GM12878 (cell line): Measurements from ENCODE around the gene PARN. TPM values are rescaled to one million over a fixed set of nuclear protein-coding genes. Genes with fewer than 3 reads are reported as not detected.
A peak's percentile ranks its signal among the peaks of the same experiment; 100 is the strongest.

Experiments
- ATAC-seq: fragments of 200-7000 bp; cut with Tn5 transposase; 3 replicates; pipeline ENCODE4 v1.9.1; 2020; ENCODE audit warnings: mild to moderate bottlenecking, moderate library complexity
- BruUV-seq: library from RNA; stranded (reverse); fragments of 400-500 nt; replicated peaks from 2 replicates; lab custom pipeline; 2021; lab: Mats Ljungman, UMichigan
- CTCF ChIA-PET: fragments of 300-600 bp; sonication (Branson Sonifier 250); formaldehyde crosslinking; extraction: SDS; loops from one replicate; lab custom pipeline; 2021; ENCODE audit warnings: inconsistent platforms; lab: Yijun Ruan, JAX
- POLR2A ChIA-PET: fragments of 350-600 bp; formaldehyde crosslinking; extraction: SDS; loops from one replicate; lab custom pipeline; 2021; ENCODE audit warnings: inconsistent platforms; lab: Charles Lee
- RAD21 ChIA-PET: fragments of 300-600 bp; sonication (Branson Sonifier 250); formaldehyde crosslinking; loops from one replicate; lab custom pipeline; 2023; ENCODE audit warnings: antibody characterized with exemption; ENCODE audit not compliant: unreplicated experiment; lab: Charles Lee
- SMC1A ChIA-PET: fragments of 300-600 bp; sonication (Branson Sonifier 250); formaldehyde crosslinking; loops from one replicate; lab custom pipeline; 2023; ENCODE audit not compliant: unreplicated experiment, uncharacterized antibody; lab: Charles Lee
- DNase-seq: peaks from one replicate; pipeline ENCODE4 v3.0.0-alpha.2; 2011; ENCODE audit warnings: low read depth, low spot score
- FAIRE-seq: peaks from 3 replicates; lab custom pipeline; 2011; peaks lifted over from hg19 to GRCh38; lab: Jason Lieb, UNC
- H2AFZ ChIP-seq: 2 replicates; pipeline ENCODE4 v1.6.0; 2011; ENCODE audit warnings: low read depth, low read length, control low read depth; ENCODE audit not compliant: control insufficient read depth
- H3K27ac ChIP-seq: 2 replicates; pipeline ENCODE4 v1.5.1; 2011; ENCODE audit warnings: control low read depth; ENCODE audit not compliant: control insufficient read depth, insufficient read depth
- H3K27me3 ChIP-seq, 2 experiments: replicated peaks in 1 of 2; 2 replicates each; pipeline versions ENCODE4 v1.6.0 to v1.6.1; 2011; ENCODE audit warnings: low read length in 1 of 2; ENCODE audit not compliant: control insufficient read depth in 2 of 2, insufficient read depth in 2 of 2
- H3K36me3 ChIP-seq, 2 experiments: 2 replicates each; pipeline ENCODE4 v1.5.1; 2011; ENCODE audit warnings: low read length in 1 of 2; ENCODE audit not compliant: control insufficient read depth in 2 of 2, insufficient read depth in 2 of 2
- H3K4me1 ChIP-seq: 2 replicates; pipeline ENCODE4 v1.6.1; 2011; ENCODE audit warnings: mild to moderate bottlenecking, low read length, moderate library complexity, mixed read lengths; ENCODE audit not compliant: control insufficient read depth, insufficient read depth
- H3K4me2 ChIP-seq: 2 replicates; pipeline ENCODE4 v1.6.0; 2011; ENCODE audit warnings: control low read depth; ENCODE audit not compliant: control insufficient read depth, insufficient read depth
- H3K4me3 ChIP-seq: fragments of 200-600 bp; sonication (generic); 2 replicates; pipeline ENCODE4 v1.5.1; 2016
- H3K79me2 ChIP-seq: 2 replicates; pipeline ENCODE4 v1.6.0; 2011; ENCODE audit warnings: low read length; ENCODE audit not compliant: control insufficient read depth, insufficient read depth
- H3K9ac ChIP-seq: 2 replicates; pipeline ENCODE4 v1.8.0; 2011; ENCODE audit warnings: low read length, control low read depth, mixed read lengths; ENCODE audit not compliant: control insufficient read depth, insufficient read depth
- H3K9me3 ChIP-seq: replicated peaks from 3 replicates; pipeline ENCODE4 v1.5.1; 2011; ENCODE audit warnings: mild to moderate bottlenecking, low read length; ENCODE audit not compliant: control insufficient read depth, insufficient read depth
- H4K20me1 ChIP-seq: 2 replicates; pipeline ENCODE4 v1.6.0; 2011; ENCODE audit not compliant: control insufficient read depth, insufficient read depth
- WGBS: methylation state at CpG from one replicate; pipeline ENCODE4 v1.1.6; 2016; ENCODE audit warnings: low lambda C conversion rate; ENCODE audit not compliant: insufficient replicate concordance, insufficient coverage; ENCODE audit errors: missing lambda C conversion rate; 5-methylcytosine and 5-hydroxymethylcytosine counted together
- in situ Hi-C: fragments of 300-500 bp; cut with MboI; formaldehyde crosslinking; loops from 9 replicates; pipeline ENCODE4 v1.14.3; 2018; ENCODE audit warnings: mixed read lengths
- intact Hi-C: fragments of 100-400 bp; cut with micrococcal nuclease; formaldehyde crosslinking; loops from one replicate; pipeline ENCODE4 v1.14.2; 2022; ENCODE audit not compliant: unreplicated experiment
- polyA plus RNA-seq, 11 experiments: library from polyadenylated mRNA; depleted of rRNA in 4 of 11; unstranded in 6 of 11; stranded (reverse) in 5 of 11; fragments of >200 nt; fragmentation: Nextera tagmentation in 4 of 11; fragmentation: Illumina TruSeq in 1 of 11; extraction: Ambion mirVana in 4 of 11; extraction: Trizol in 1 of 11; gene quantifications; 1 replicate in 1 of 11; 2 replicates in 10 of 11; pipeline versions ENCODE4 v1.2.1 to v1.2.3, GENCODE V29; 2011 to 2016; ENCODE audit warnings: inconsistent platforms in 2 of 11, missing spikeins in 2 of 11, low read depth in 1 of 11
- total RNA-seq, 4 experiments: library from RNA; depleted of rRNA in 3 of 4; stranded (reverse); fragments of >200 nt in 3 of 4; fragmentation: Illumina TruSeq in 1 of 4; extraction: Trizol in 1 of 4; gene quantifications; 2 replicates each; pipeline versions ENCODE4 v1.2.1 to v1.2.3, GENCODE V29; 2013 to 2021
- TF ChIP-seq, protein P1 (sequence below), 3 experiments: IDR thresholded peaks in 2 of 3; conservative IDR thresholded peaks in 1 of 3; 2 replicates each; pipeline ENCODE4 v1.5.1; 2011; ENCODE audit warnings: low read depth in 3 of 3, low read length in 3 of 3, mild to moderate bottlenecking in 3 of 3, control low read depth in 2 of 3, moderate library complexity in 2 of 3, inconsistent platforms in 1 of 3, mixed read lengths in 1 of 3; ENCODE audit not compliant: control insufficient read depth in 2 of 3, insufficient read depth in 1 of 3; ENCODE audit errors: extremely low read depth in 1 of 3
- TF ChIP-seq, protein P2 (sequence below): fragments of 450-650 bp; formaldehyde crosslinking; IDR thresholded peaks from 2 replicates; pipeline ENCODE4 v1.4.0; 2022; ENCODE audit warnings: mild to moderate bottlenecking, moderate library complexity

Gene PARN
- total and polyA plus RNA-seq, 10 of the 15 experiments (the other 5 are each of a cell fraction or from before 2014, with no cell fraction given) = 15.6 to 77.3 (median 47.7) TPM

- RAD21 ChIA-PET = interaction anchor here (1.4 kb wide), 1 partner anchor 12 kb away, joined by 4 read pairs; no protein-coding TSS in a partner anchor
- Histone ChIP-seq H3K27ac (no peak overlapping the region), H3K9me3 (no peaks in the 10 kb centered on the region; the same call in 2 of the 3 replicates), H3K4me1 (peaks cover 7% of the 10 kb centered on the region), H3K36me3 (peaks cover 3 to 9% of the 10 kb centered on the region in 2 experiments; a peak in 3 of 4 replicates), H3K79me2 (no peaks in the 10 kb centered on the region), H3K4me3 (no peak overlapping the region), H3K4me2 (no peak overlapping the region), H3K27me3 (no peaks in the 10 kb centered on the region), H2AFZ (no peak overlapping the region), H4K20me1 (no peaks in the 10 kb centered on the region), H3K9ac (no peak overlapping the region)
- WGBS = 95% methylated on average over 4 of the region's 4 CpGs
- in situ Hi-C loops = no loop called here
- DNase-seq (no peak), ATAC-seq (peak; percentile 88), FAIRE-seq (no peak)
- intact Hi-C loops = no loop called here
- SMC1A ChIA-PET = interaction anchor here (0.7 to 1.9 kb wide), 5 partner anchors 11 to 179 kb away, joined by 3 to 6 read pairs (median 3); no protein-coding TSS in a partner anchor
- CTCF ChIA-PET = no interaction called here
- BruUV-seq = no TSS peak
- POLR2A ChIA-PET = interaction anchor here (0.6 to 1.5 kb wide), 3 partner anchors 10 to 915 kb away, joined by 3 read pairs; no protein-coding TSS in a partner anchor
- TF ChIP-seq, protein P1, sequence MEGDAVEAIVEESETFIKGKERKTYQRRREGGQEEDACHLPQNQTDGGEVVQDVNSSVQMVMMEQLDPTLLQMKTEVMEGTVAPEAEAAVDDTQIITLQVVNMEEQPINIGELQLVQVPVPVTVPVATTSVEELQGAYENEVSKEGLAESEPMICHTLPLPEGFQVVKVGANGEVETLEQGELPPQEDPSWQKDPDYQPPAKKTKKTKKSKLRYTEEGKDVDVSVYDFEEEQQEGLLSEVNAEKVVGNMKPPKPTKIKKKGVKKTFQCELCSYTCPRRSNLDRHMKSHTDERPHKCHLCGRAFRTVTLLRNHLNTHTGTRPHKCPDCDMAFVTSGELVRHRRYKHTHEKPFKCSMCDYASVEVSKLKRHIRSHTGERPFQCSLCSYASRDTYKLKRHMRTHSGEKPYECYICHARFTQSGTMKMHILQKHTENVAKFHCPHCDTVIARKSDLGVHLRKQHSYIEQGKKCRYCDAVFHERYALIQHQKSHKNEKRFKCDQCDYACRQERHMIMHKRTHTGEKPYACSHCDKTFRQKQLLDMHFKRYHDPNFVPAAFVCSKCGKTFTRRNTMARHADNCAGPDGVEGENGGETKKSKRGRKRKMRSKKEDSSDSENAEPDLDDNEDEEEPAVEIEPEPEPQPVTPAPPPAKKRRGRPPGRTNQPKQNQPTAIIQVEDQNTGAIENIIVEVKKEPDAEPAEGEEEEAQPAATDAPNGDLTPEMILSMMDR (IDR thresholded peaks at IDR 0.05 in 2 of 3, conservative IDR thresholded peaks at IDR 0.05 in 1 of 3; ENCODE audit: control insufficient read depth in 2 of 3, extremely low read depth in 1 of 3, insufficient read depth in 1 of 3, low read depth in 3 of 3, low read length in 3 of 3) = peak in 1 of 3 experiments; percentile 31; a peak in 1 of 6 replicates
- TF ChIP-seq, protein P2, sequence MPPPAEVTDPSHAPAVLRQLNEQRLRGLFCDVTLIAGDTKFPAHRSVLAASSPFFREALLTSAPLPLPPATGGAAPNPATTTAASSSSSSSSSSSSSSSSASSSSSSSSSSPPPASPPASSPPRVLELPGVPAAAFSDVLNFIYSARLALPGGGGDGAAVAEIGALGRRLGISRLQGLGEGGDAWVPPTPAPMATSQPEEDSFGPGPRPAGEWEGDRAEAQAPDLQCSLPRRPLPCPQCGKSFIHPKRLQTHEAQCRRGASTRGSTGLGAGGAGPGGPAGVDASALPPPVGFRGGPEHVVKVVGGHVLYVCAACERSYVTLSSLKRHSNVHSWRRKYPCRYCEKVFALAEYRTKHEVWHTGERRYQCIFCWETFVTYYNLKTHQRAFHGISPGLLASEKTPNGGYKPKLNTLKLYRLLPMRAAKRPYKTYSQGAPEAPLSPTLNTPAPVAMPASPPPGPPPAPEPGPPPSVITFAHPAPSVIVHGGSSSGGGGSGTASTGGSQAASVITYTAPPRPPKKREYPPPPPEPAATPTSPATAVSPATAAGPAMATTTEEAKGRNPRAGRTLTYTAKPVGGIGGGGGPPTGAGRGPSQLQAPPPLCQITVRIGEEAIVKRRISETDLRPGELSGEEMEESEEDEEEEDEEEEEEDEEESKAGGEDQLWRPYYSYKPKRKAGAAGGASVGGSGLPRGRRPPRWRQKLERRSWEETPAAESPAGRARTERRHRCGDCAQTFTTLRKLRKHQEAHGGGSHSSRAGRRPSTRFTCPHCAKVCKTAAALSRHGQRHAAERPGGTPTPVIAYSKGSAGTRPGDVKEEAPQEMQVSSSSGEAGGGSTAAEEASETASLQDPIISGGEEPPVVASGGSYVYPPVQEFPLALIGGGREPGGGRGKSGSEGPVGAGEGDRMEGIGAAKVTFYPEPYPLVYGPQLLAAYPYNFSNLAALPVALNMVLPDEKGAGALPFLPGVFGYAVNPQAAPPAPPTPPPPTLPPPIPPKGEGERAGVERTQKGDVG (CRISPR knock-in tag) = no peak
These were observed 140.6 kb downstream of the PARN start for GRCh38 chr16:14489460-14489859.
